Measurements from ENCODE around the gene SPINK2. TPM values are rescaled to one million over a fixed set of nuclear protein-coding genes. Genes with fewer than 3 reads are reported as not detected.

SPINK2 gene
- polyA plus RNA-seq, 1 donor from 2014 or later = 7.1 TPM

DNA sequence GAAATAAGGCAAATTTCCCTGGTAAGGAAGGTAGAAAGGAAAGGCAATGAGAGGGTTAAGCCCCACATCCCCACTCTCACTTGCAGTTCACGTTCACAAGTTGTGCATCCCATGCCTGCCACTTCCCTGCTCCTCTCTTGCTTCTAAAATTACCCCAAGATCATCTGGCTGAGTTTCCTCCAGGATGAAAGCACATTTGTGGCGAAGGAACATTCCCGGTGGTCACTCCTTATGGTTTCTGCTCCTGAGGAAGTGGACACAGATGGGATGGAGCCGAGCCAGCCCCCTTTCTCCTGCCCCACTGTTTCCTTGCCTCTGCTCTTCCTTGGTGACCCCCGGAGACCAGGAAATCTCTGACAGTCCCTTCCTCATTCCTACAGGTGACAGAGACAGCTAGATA lies 37.5 kb downstream of the SPINK2 start:
- Mint-ChIP-seq H3K36me3 (peaks cover 2% of the 10 kb centered on the region), H3K27ac (no peak overlapping the region), H3K9me3 (no peaks in the 10 kb centered on the region), H3K4me1 (peaks cover 0 to 3% (median 0%) of the 10 kb centered on the region in 3 donors), H3K27me3 (no peaks in the 10 kb centered on the region), H3K4me3 (no peak overlapping the region)

DNA sequence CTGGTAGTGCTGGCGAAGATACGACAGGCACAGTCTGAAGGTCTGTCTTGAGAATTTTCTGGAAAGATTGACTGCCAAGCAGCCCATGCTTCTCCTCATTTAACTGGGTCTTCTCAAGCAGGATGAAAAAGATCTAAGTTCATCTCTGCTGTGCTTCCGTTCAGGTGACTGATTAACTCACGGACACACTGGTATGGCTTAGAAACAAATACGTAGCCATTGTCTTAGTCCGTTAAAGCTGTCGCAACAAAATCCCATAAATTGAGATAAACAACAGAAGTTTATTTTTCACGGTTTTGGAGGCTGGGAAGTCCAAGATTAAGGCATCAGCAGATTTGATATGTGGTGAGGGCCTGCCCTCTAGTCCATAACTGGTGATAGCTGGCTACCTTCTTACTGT lies 39.5 kb downstream of the SPINK2 start:
- H3K9me3 Mint-ChIP-seq = no peaks in the 10 kb centered on the region
- peaks cover 0 to 3% (median 2%) of the 10 kb centered on the region in 3 donors for H3K4me1 Mint-ChIP-seq
- no peak overlapping the region for H3K4me3 Mint-ChIP-seq
- no peaks in the 10 kb centered on the region for H3K27me3 Mint-ChIP-seq
- peaks cover 2% of the 10 kb centered on the region for H3K36me3 Mint-ChIP-seq
- no peak overlapping the region for H3K27ac Mint-ChIP-seq

DNA sequence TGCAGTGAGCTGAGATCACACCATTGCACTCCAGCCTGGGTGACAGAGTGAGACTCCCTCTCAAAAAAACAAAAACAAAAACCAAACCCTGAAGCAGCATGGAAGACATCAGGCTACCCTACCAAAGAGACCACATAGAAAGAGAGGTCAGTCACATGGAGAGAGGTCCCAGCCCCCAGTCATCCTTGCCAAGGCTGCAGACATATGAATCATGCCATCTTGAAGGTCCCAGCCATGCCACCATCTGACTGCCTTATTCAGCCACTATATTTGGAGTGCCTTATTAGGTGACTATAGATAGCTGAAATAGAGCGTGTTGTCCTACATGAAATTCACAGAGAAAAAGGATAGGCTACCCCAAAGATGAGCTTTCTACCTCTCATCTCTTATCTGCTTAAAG lies 48.2 kb downstream of the SPINK2 start:
- H3K27me3 Mint-ChIP-seq = no peaks in the 10 kb centered on the region
- peaks cover 0 to 5% (median 2%) of the 10 kb centered on the region in 3 donors for H3K4me1 Mint-ChIP-seq
- H3K36me3 Mint-ChIP-seq = no peaks in the 10 kb centered on the region
- H3K27ac Mint-ChIP-seq = no peak overlapping the region
- H3K9me3 Mint-ChIP-seq = no peaks in the 10 kb centered on the region
- no peak overlapping the region for H3K4me3 Mint-ChIP-seq

DNA sequence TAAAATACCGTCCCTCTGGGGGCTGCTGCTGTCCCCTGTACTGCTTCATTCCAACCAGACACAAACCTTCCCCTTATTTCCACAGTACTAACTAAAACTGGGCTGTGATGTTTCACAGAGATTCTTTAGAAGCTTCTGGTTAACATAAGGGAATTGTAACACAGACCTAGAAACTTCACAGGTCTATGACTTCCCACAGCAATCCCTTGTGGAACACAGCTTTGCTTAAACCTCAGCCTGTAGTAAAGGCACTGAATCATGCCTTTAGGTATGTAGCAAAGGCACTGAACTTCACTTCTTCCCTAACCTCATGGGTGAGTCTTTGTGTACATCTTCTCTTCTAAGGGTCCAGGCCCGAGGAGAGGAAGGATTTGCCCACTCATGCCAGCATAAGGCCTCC lies 49.4 kb downstream of the SPINK2 start:
- Mint-ChIP-seq H3K4me3 (no peak overlapping the region), H3K9me3 (peaks cover 0 to 1% (median 0%) of the 10 kb centered on the region in 3 donors), H3K36me3 (no peaks in the 10 kb centered on the region), H3K27me3 (no peaks in the 10 kb centered on the region), H3K4me1 (peaks cover 0 to 6% (median 3%) of the 10 kb centered on the region in 3 donors), H3K27ac (no peak overlapping the region)

DNA sequence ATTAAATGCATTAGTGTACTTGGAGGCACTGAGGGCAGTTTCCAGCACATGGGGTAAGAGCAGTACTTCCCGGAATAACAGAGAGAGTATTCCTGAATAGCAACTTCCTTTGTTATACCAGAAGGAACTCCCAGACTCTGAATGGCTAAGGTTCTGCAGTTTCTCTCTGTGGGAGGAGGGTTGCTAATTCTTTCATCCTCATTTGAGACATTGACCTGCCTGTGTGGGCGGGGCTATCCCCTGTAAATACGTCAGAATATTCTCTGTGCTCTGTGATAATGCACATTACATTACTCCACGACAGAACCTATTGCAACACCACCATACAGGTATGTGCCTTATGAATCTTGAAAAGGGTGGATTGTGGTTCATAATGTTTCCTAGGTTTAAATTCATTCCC lies 52.7 kb downstream of the SPINK2 start:
- Mint-ChIP-seq H3K4me1 (peaks cover 6 to 16% (median 8%) of the 10 kb centered on the region in 3 donors), H3K27ac (no peak overlapping the region), H3K9me3 (peaks cover 0 to 1% (median 0%) of the 10 kb centered on the region in 3 donors), H3K4me3 (no peak overlapping the region), H3K36me3 (no peaks in the 10 kb centered on the region), H3K27me3 (no peaks in the 10 kb centered on the region)

DNA sequence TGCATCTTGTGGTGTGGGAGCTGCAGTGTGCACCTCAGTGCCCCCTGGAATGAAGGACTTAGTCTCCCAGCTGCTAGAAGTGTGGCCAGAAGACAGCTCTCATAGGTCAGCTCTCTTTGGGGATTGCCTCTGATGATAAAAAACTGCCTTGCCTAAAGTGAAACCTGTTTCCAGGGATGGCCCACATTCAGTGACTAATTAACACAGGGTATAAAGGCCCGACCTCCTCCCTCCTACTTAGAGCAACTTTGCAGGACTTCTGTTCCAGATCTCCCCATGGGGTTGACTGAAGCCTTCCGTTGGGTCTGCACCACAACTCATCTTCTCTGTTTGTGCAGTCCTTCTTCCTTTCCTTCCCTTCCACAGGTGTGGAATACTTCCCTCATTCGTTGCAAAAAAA lies 53.2 kb downstream of the SPINK2 start:
- peaks cover 0 to 1% (median 0%) of the 10 kb centered on the region in 3 donors for H3K9me3 Mint-ChIP-seq
- no peak overlapping the region for H3K27ac Mint-ChIP-seq
- no peaks in the 10 kb centered on the region for H3K36me3 Mint-ChIP-seq
- no peaks in the 10 kb centered on the region for H3K27me3 Mint-ChIP-seq
- H3K4me1 Mint-ChIP-seq = peaks cover 6 to 17% (median 8%) of the 10 kb centered on the region in 3 donors
- no peak overlapping the region for H3K4me3 Mint-ChIP-seq

DNA sequence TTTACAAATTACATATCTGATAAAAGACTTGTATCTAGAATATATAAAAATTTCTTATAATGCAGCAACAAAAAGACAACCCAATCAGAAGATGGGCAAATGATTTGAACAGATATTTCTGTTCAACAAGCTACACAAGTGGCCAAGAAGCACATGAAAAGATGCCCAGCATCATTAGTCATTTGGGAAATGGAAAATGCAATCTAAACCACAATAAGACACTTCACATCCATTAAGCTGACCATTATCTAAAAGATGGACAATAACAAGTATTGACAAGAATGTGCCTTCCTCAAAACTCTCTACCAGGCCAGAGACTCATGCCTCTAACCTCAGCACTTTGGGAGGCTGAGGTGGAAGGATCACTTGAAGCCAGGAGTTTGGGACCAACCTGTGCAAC lies 53.9 kb downstream of the SPINK2 start:
- peaks cover 0 to 1% (median 0%) of the 10 kb centered on the region in 3 donors for H3K9me3 Mint-ChIP-seq
- H3K27ac Mint-ChIP-seq = no peak overlapping the region
- peaks cover 11 to 25% (median 13%) of the 10 kb centered on the region in 3 donors for H3K4me1 Mint-ChIP-seq

DNA sequence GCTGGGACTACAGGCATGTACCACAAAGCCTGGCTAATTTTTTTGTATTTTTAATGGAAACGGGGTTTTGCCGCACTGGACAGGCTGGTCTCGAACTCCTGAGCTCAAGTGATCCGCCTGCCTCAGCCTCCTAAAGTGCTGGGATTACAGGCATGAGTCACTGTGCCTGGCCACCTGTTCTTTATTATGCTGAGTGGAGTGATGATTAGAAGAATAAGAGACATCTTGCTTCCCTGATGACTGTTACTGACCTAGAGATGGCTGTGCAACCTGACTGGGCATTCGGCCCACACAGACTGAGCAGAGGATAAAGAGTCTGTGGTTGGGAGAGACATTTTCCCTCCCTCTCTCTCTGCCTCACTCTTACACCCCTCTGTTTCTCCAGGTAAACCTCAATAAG lies 56.7 kb downstream of the SPINK2 start:
- Mint-ChIP-seq H3K36me3 (no peaks in the 10 kb centered on the region), H3K27ac (no peak overlapping the region), H3K9me3 (peaks cover 0 to 1% (median 0%) of the 10 kb centered on the region in 3 donors), H3K4me1 (peaks cover 21 to 40% (median 22%) of the 10 kb centered on the region in 3 donors), H3K4me3 (peak overlapping the region in 1 of 4 donors; percentile 17), H3K27me3 (no peaks in the 10 kb centered on the region)

More for the DNA sequence above, 53.9 kb downstream of the SPINK2 start:
- H3K27me3 Mint-ChIP-seq = no peaks in the 10 kb centered on the region
- no peaks in the 10 kb centered on the region for H3K36me3 Mint-ChIP-seq
- no peak overlapping the region for H3K4me3 Mint-ChIP-seq

DNA sequence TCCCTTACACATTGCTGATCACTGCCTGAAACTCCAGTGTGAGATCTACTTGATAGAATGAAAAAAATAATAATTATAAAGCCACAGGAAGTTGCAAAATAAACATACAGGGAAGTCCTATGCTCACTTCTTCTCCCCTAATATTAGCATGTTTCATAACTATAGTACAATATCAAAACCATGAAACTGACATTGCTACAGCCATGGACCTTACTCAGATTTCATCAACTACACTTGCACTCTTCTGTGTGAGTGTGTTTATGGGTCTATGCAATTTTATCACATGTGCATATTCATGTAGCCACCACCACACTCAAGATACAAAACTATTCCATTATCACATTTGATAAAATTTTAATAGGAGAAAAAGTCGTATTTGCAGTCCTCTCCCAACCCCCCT lies 57.3 kb downstream of the SPINK2 start:
- Mint-ChIP-seq H3K27ac (no peak overlapping the region), H3K4me1 (peaks cover 21 to 43% (median 24%) of the 10 kb centered on the region in 3 donors), H3K4me3 (peak overlapping the region in 1 of 4 donors; percentile 60), H3K9me3 (peaks cover 0 to 1% (median 0%) of the 10 kb centered on the region in 3 donors), H3K27me3 (no peaks in the 10 kb centered on the region), H3K36me3 (no peaks in the 10 kb centered on the region)

DNA sequence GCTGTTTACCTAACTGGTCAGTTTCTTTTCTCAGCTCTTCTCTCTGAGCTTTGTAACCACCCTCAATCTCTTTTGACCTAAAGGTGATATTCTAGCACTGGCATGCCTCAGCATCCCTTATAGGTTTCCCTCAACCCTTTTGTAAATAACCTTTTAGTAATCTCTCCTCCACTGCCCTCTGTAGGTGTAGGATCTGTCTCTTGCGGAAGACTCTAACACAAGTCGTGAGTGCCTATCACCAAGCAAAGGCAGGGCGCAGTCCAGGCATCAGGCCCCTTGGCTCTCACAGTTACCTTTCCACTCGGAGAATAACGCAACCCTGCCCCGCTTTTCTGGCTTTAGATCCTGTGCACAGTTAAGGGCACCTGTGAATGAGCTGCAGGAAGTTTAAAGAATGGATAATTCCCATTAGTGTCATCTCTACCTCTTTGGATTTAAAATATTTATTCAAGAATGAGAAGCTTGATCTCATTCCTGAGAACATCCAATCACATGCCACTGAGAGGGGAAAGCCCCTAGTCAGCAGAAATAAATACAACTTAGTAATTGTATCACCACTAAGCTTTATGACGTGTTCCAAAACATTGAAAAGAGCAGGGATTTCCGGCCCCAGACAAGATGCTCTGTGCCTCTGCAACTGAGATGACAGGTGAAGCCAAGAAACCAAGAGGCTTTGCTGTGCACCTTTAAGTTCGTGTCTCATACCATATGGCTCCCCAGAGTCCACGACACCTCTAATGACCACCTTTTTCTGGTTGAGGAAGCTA lies 58.8 kb downstream of the SPINK2 start:
- H3K4me3 Mint-ChIP-seq = peak overlapping the region in 2 of 4 donors; percentile 1 to 70

DNA sequence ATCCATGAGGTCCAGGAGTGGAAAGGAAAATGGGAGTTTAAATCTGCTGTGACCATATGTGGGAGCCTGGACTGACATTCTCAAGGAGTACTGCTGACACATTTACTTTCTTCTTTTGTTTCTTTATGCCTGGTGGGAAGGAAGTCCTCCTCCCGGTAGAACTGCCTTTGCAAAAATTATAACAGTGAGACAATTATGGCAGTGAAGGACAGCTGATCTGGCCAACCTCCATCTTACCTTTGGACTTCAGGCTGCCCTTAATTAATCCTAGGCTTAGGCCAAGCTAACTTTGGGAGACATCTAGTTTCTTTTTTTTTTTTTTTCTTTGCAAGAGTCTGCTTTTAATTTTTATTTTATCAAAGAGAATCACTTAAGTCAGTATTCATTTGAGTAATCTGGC lies 61.3 kb downstream of the SPINK2 start:
- Mint-ChIP-seq H3K9me3 (no peaks in the 10 kb centered on the region), H3K4me1 (peaks cover 50 to 77% (median 52%) of the 10 kb centered on the region in 3 donors), H3K4me3 (no peak overlapping the region), H3K36me3 (no peaks in the 10 kb centered on the region), H3K27ac (no peak overlapping the region), H3K27me3 (no peaks in the 10 kb centered on the region)

More for the DNA sequence above, 58.8 kb downstream of the SPINK2 start:
- H3K4me1 Mint-ChIP-seq = peaks cover 35 to 55% (median 35%) of the 10 kb centered on the region in 3 donors
- H3K27me3 Mint-ChIP-seq = no peaks in the 10 kb centered on the region
- peaks cover 0 to 1% (median 0%) of the 10 kb centered on the region in 3 donors for H3K9me3 Mint-ChIP-seq
- no peaks in the 10 kb centered on the region for H3K36me3 Mint-ChIP-seq
- H3K27ac Mint-ChIP-seq = peak overlapping the region in 1 of 3 donors; percentile 6

Other genes starting within 250 kb of the SPINK2 start
- gene HOPX, start 140.4 kb downstream of the SPINK2 start, polyA plus RNA-seq = 84.2 TPM
- 114 TPM for gene REST, start 86.2 kb upstream of the SPINK2 start, polyA plus RNA-seq
- gene NOA1, start 155.9 kb upstream of the SPINK2 start, polyA plus RNA-seq = 21.2 TPM
- gene POLR2B, start 157.2 kb upstream of the SPINK2 start, polyA plus RNA-seq = 39.8 TPM

All from IgD-negative memory B cell (primary cell).